GM12892 (cell line): ENCODE data around the gene SLC4A7.

ENCODE experiments used
- DNase-seq: peaks from one replicate; pipeline ENCODE4 v3.0.0; 2011; ENCODE audit not compliant: insufficient read length
- FAIRE-seq: peaks from 2 replicates; lab custom pipeline; 2011; peaks lifted over from hg19 to GRCh38; lab: Jason Lieb, UNC
- POLR2A ChIP-seq: IDR thresholded peaks from 2 replicates; pipeline ENCODE4 v1.6.1; 2011; ENCODE audit warnings: low read depth, low read length, control low read depth
- POLR2AphosphoS5 ChIP-seq: IDR thresholded peaks from 2 replicates; pipeline ENCODE4 v1.6.1; 2011; ENCODE audit warnings: low read depth, low read length, control low read depth
- TAF1 ChIP-seq: IDR thresholded peaks from 2 replicates; pipeline ENCODE4 v1.6.1; 2011; ENCODE audit warnings: low read depth, mild to moderate bottlenecking, control low read depth, low read length, borderline replicate concordance

Gene SLC4A7

GRCh38 chr3:27479806-27480543 is 4.2 kb downstream of the SLC4A7 start:
- DNase-seq: no peak
- FAIRE-seq: peak; percentile 5
- TF ChIP-seq TAF1: no peak
- TF ChIP-seq POLR2A: no peak
- no peak for TF ChIP-seq POLR2AphosphoS5

DNA sequence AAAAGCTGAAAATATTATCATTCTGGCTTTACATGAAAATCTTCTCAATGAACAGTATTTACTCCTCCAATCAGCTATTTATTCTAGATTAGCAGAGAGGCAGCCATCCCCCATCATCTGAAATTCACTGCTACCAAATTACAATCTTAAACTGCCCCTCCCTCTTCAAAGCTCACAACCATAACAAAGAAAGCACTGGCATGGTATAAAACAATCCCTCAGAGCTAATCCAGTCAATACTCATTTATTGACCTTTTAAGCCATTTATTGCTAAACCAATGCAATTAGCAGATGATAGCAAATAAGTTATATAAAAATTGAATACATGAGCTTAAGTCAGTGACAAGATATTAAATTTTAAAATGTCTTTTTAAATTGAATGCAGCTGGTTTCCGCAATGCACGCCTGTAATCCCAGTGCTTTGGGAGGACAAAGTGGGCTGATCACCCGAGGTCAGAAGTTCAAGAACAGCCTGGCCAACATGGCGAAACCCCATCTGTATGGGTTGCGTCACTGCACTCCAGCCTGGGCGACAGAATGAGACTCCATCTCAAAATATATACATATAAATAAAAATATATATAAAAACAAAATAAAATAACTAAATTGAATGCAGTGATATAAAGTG is 12.1 kb downstream of the SLC4A7 start:
- DNase-seq (no peak), FAIRE-seq (no peak)
- TF ChIP-seq POLR2A (no peak), TAF1 (no peak), POLR2AphosphoS5 (no peak)

DNA sequence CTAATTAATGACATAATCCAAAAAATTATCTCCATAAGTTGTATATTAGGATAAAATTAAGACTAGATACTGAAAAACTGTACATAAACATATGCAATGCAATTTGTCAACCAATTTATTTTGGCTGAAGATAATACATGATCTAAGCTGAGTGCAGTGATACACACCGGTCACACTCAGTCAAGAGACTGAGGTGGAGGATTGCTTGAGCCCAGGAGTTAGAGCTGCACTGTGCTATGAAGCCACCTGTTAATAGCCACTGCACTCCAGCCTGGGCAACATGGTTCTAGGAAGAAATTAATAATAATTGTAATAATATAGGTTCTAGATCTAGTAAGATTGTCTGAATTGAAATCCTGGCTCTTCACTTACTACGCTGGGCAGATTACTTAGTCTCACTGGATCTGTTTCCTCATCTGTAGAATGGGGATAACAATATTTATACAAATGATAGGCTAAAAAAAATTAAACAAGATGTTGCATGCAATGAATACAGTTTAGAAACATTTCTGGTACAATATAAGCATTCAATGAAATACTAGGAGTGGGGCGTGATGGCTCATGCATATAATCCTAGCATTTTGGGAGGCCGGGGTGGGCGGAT is 15.8 kb downstream of the SLC4A7 start:
- DNase-seq: no peak
- FAIRE-seq: no peak
- no peak for TF ChIP-seq POLR2A
- TF ChIP-seq TAF1: no peak
- TF ChIP-seq POLR2AphosphoS5: no peak

DNA sequence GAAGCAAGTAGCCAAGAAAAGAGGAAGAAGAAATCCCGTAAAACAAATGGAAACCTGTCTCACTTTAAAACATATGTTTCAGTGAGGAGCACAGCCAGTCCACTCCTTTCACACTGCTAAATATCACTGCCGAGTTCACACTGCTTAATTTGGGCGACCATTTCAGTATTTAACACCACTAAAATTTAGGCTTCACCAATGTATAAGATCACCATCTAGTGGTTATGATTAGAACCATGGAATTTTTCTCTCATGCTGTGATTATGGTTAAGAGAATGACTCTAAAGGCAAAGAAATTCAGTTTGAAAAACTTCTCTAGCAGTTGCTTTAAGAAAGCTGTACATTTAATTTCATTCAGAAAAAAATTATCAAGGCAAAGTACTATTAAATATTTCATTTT is 16.6 kb downstream of the SLC4A7 start:
- DNase-seq (peak; percentile 6), FAIRE-seq (no peak)
- TF ChIP-seq POLR2A: no peak
- no peak for TF ChIP-seq TAF1
- no peak for TF ChIP-seq POLR2AphosphoS5

GRCh38 chr3:27464646-27465045 is 19.5 kb downstream of the SLC4A7 start:
- no peak for FAIRE-seq
- DNase-seq: no peak
- no peak for TF ChIP-seq POLR2A
- no peak for TF ChIP-seq TAF1
- no peak for TF ChIP-seq POLR2AphosphoS5

GRCh38 chr3:27462228-27462627 is 22.0 kb downstream of the SLC4A7 start:
- FAIRE-seq (peak; percentile 5), DNase-seq (no peak)
- TF ChIP-seq POLR2A (no peak), POLR2AphosphoS5 (no peak), TAF1 (no peak)

DNA sequence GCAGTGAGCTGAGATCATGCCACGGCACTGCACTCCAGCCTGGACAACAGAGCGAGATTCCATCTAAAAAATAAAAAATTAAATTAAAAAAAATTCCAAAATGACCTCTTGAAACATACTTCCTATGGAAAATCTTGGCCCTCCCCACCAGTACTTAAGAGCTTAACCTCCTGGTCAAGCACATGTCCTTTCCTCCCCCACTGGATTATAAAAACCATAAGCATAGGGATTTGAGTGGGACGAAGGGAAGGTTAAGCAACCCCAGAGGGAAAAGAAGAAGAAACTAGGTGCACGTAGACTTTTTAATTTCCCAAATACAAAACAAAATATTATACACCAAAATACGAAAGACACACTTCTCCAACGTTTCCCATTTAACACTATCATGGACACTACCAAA is 25.3 kb downstream of the SLC4A7 start:
- FAIRE-seq: no peak
- no peak for TF ChIP-seq POLR2A
- TF ChIP-seq TAF1: no peak
- no peak for TF ChIP-seq POLR2AphosphoS5
- no peak for DNase-seq

DNA sequence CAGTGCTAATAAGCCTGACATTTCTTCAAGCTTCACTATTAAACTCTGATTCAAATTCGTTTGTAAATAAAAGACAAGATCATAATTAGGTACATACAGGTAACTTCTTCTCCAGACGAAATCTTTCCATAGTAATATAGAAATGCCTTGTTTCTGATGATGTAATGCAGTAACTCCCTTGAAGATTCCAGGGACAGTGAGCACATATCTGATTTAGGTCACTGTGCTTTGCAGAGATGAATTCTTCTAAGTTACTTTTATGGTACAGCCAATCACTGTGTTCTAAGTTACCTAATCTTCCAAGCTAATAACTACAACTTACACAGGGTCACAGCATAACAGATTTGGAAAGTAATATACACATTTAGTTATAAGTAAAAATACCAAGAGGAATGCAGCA is 27.6 kb downstream of the SLC4A7 start:
- no peak for TF ChIP-seq TAF1
- no peak for TF ChIP-seq POLR2A
- no peak for TF ChIP-seq POLR2AphosphoS5
- FAIRE-seq (no peak), DNase-seq (no peak)

DNA sequence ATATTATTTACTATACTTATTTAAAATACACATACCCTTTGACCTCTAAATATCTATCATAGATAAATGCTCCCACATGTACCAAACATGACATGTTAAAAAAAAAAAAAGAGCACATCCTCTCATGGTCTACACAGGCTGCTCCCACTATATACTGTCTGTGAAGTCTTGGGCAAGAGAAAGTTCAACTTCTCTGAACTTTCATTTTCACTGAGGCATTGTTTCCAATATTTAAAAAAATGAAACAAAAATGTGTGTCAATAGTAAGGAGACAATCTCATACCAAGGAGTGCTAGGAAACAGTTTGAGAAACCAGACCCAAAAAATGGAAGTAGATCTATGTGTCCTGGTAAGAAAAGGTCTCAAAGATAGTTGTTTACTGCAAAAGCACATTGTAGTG is 29.3 kb downstream of the SLC4A7 start:
- DNase-seq (no peak), FAIRE-seq (no peak)
- TF ChIP-seq TAF1: no peak
- no peak for TF ChIP-seq POLR2A

DNA sequence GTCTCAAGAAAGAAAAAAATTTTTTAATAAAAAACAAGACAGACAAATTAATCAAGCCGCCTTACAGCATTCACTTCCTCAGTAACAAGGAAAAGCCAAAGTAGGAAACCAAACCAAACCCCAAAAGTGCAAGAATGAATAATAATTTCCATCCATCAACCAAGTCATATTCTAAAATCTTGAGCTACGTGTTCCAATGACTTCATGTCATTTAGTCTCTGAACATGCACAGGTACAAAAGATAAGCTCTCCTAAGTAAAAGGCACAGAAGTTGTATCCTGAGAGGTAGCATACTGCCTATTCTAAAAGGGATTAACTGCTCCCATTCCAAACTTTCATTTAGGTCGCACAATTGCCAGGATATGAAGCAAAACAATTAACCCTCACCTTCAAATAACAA is 29.7 kb downstream of the SLC4A7 start:
- DNase-seq (no peak), FAIRE-seq (no peak)
- TF ChIP-seq POLR2A (no peak), POLR2AphosphoS5 (no peak), TAF1 (no peak)

- DNase-seq (no peak), FAIRE-seq (no peak)
- TF ChIP-seq TAF1: no peak
- no peak for TF ChIP-seq POLR2AphosphoS5
- no peak for TF ChIP-seq POLR2A
Measured at GRCh38 chr3:27452368-27453090, 31.7 kb downstream of the SLC4A7 start.
